NB4 (cell line): ENCODE measurements around the gene IGF2BP3.

Source experiments
- MAX ChIP-seq: IDR thresholded peaks from 2 replicates; pipeline ENCODE4 v1.6.1; 2011; ENCODE audit warnings: low read depth, low read length
- POLR2A ChIP-seq: IDR thresholded peaks from 2 replicates; pipeline ENCODE4 v1.6.1; 2011; ENCODE audit warnings: mild to moderate bottlenecking; ENCODE audit not compliant: insufficient read length; ENCODE audit errors: extremely low read depth

DNA sequence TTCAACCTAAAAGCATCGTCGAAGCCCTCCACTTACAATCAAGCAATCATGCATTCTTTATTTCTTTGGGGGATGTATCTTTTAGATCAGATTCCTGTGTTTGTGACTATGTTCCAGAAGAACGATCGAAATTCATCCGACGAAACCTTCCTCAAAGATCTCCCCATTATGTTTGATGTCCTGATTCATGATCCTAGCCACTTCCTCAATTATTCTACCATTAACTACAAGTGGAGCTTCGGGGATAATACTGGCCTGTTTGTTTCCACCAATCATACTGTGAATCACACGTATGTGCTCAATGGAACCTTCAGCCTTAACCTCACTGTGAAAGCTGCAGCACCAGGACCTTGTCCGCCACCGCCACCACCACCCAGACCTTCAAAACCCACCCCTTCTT lies 209.9 kb downstream of the IGF2BP3 start:
- TF ChIP-seq MAX (no peak), POLR2A (no peak)
